ENCODE results near the gene WWOX. TPM values are rescaled to one million over a fixed set of nuclear protein-coding genes. Genes with fewer than 3 reads are reported as not detected.

Gene WWOX
- total RNA-seq, 3 donors from 2014 or later: 11.7 to 18.0 (median 13.8) TPM

DNA sequence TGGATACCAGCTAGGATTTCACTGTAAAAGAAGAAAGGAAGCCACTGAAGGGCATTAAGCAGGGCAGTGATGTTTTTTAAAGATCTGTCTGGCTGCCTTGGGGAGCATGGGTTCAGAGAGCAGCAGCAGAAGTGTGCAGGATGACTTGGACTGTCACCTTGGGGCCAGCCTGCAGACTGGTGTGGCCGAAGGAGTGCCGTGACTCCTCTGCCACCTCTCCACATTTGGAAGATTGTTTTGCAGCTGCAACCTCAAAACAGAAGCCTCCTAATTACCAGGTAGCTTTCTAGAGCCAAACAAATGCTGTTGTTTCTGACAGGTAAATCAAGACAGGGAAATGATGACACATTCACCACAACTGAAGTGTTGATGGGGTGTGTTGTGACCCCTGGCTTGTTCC lies 681.4 kb downstream of the WWOX start:
- intact Hi-C loops (cut with DNase I, micrococcal nuclease): no loop called here
- TF ChIP-seq, protein P1, sequence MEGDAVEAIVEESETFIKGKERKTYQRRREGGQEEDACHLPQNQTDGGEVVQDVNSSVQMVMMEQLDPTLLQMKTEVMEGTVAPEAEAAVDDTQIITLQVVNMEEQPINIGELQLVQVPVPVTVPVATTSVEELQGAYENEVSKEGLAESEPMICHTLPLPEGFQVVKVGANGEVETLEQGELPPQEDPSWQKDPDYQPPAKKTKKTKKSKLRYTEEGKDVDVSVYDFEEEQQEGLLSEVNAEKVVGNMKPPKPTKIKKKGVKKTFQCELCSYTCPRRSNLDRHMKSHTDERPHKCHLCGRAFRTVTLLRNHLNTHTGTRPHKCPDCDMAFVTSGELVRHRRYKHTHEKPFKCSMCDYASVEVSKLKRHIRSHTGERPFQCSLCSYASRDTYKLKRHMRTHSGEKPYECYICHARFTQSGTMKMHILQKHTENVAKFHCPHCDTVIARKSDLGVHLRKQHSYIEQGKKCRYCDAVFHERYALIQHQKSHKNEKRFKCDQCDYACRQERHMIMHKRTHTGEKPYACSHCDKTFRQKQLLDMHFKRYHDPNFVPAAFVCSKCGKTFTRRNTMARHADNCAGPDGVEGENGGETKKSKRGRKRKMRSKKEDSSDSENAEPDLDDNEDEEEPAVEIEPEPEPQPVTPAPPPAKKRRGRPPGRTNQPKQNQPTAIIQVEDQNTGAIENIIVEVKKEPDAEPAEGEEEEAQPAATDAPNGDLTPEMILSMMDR (IDR thresholded peaks at IDR 0.05): no peak
- no peaks in the 10 kb centered on the region for H3K4me1 ChIP-seq (ENCODE audit: low read depth)
- no peak overlapping the region for H3K4me3 ChIP-seq
- DNase-seq: no peak
- no peak for ATAC-seq
- H3K36me3 ChIP-seq (ENCODE audit: low read depth): no peaks in the 10 kb centered on the region
- no peaks in the 10 kb centered on the region for H3K9me3 ChIP-seq

DNA sequence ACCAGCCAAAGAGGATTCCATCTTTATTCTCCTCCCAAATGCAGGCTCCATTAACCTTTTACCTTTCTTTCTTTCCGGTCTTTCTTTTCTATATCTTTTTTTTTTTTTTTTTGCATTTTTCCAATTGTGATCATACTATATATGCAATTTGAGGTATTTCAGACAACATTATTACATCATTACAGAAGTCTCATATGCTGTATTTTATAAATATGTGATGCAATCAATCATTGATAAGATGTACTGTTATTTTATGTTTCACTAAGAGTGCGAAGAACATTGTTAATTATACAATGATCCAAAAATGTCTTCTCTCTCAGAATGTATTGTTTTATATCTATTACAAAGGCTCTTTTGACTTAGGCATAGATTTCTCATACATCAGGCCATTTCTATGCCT lies 683.1 kb downstream of the WWOX start:
- no peaks in the 10 kb centered on the region for H3K36me3 ChIP-seq (ENCODE audit: low read depth)
- H3K9me3 ChIP-seq: no peaks in the 10 kb centered on the region
- no peak for ATAC-seq
- no peak overlapping the region for H3K4me3 ChIP-seq
- intact Hi-C loops (cut with DNase I, micrococcal nuclease): no loop called here
- no peak for DNase-seq
- TF ChIP-seq, protein P1 (IDR thresholded peaks at IDR 0.05): no peak
- no peaks in the 10 kb centered on the region for H3K4me1 ChIP-seq (ENCODE audit: low read depth)

DNA sequence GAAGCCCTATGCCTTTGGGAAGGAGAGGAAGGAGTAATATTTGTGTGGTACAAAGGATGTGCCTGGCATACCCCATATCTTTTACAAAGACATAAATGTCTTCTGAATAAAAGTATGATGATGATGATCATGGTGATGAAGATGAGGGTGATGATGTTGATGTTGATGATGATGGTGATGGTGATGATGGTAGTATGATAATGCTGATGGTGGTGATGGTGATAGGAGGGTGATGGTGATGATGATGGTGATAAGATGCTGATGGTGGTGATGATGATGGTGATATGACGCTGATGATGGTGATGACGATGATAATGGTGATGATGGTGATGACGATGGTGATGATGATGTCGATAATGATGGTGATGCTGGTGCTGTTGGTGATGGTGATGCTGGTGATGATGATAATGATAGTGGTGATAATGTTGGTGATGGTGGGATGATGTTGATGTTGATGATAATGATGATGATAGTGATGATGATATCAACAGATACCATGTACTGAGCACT lies 684.2 kb downstream of the WWOX start:
- TF ChIP-seq, protein P1 (IDR thresholded peaks at IDR 0.05): no peak
- DNase-seq: no peak
- H3K36me3 ChIP-seq (ENCODE audit: low read depth): no peaks in the 10 kb centered on the region
- intact Hi-C loops (cut with DNase I, micrococcal nuclease): no loop called here
- H3K9me3 ChIP-seq: no peaks in the 10 kb centered on the region
- H3K4me3 ChIP-seq: no peak overlapping the region
- H3K4me1 ChIP-seq (ENCODE audit: low read depth): no peaks in the 10 kb centered on the region
- ATAC-seq: no peak

DNA sequence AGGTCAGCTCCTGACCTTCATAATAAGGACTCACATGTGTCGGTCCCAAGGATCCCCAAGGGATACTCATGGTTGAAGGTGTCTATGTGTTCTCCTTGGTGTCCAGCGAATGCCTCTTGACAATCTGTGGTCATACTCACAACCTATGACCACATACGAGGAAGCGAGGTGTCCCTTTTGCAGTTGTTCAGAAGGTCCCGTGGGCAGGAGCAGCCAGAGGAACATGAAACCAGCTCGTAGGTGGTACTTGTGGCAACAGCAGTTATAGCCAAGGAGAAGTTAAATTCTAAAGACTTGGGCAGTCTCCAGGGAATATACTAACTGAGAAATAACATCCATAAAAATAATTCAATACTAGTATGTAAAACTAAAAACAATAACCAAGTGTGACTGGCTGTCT lies 685.3 kb downstream of the WWOX start:
- TF ChIP-seq, protein P1 (IDR thresholded peaks at IDR 0.05): no peak
- no peaks in the 10 kb centered on the region for H3K36me3 ChIP-seq (ENCODE audit: low read depth)
- H3K4me1 ChIP-seq (ENCODE audit: low read depth): no peaks in the 10 kb centered on the region
- intact Hi-C loops (cut with DNase I, micrococcal nuclease): no loop called here
- no peaks in the 10 kb centered on the region for H3K9me3 ChIP-seq
- H3K4me3 ChIP-seq: no peak overlapping the region
- no peak for DNase-seq
- no peak for ATAC-seq

DNA sequence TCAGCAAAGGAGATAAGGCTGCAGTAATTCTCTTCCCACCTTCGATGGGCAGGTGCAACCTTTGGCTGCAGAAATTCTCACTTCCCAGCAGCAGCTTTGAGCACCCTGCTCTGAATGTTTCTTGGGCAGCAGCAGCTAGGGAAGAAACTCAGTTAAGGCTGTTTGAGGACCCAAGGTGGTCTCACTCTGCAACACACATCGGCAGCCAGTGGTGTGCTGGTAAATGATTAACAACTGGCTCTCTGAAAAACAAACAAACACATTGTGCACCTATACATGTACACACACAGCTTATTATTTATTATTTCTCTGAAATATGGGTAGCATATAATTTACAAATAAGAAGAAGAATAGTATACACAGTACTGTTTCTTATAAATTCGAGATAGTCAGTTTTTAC lies 685.8 kb downstream of the WWOX start:
- TF ChIP-seq, protein P1 (IDR thresholded peaks at IDR 0.05): no peak
- intact Hi-C loops (cut with DNase I, micrococcal nuclease): no loop called here
- DNase-seq: no peak
- Histone ChIP-seq H3K4me3 (no peak overlapping the region), H3K4me1 (ENCODE audit: low read depth) (no peaks in the 10 kb centered on the region), H3K9me3 (no peaks in the 10 kb centered on the region), H3K36me3 (ENCODE audit: low read depth) (no peaks in the 10 kb centered on the region)
- no peak for ATAC-seq

DNA sequence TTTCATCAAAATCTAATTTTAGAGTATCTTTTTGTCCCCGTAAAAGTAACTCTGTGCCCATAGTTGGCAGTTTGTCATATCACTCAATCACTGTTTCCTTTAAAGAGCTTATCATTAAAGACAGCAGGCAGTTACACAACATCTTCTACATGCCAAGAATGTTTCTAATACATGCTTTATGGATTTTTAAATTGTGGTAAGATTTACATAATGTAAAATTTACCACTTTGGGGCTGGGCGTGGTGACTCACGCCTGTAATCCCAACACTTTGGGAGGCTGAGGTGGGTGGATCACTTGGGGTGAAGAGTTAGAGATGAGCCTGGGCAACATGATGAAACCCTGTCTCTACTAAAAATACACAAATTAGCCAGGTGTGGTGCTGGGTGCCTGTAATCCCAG lies 687.2 kb downstream of the WWOX start:
- no peaks in the 10 kb centered on the region for H3K9me3 ChIP-seq
- H3K36me3 ChIP-seq (ENCODE audit: low read depth): no peaks in the 10 kb centered on the region
- intact Hi-C loops (cut with DNase I, micrococcal nuclease): no loop called here
- DNase-seq: no peak
- no peak overlapping the region for H3K4me3 ChIP-seq
- TF ChIP-seq, protein P1 (IDR thresholded peaks at IDR 0.05): no peak
- H3K4me1 ChIP-seq (ENCODE audit: low read depth): no peaks in the 10 kb centered on the region
- no peak for ATAC-seq
